Middle frontal gyrus (tissue), 1 donor: ENCODE measurements around the gene WDCP.

Experiments used
- DNase-seq: peaks from one replicate; pipeline ENCODE4 v3.0.0-alpha.2; 2015; ENCODE audit warnings: low spot score; ENCODE audit errors: extremely low spot score

Gene WDCP

DNA sequence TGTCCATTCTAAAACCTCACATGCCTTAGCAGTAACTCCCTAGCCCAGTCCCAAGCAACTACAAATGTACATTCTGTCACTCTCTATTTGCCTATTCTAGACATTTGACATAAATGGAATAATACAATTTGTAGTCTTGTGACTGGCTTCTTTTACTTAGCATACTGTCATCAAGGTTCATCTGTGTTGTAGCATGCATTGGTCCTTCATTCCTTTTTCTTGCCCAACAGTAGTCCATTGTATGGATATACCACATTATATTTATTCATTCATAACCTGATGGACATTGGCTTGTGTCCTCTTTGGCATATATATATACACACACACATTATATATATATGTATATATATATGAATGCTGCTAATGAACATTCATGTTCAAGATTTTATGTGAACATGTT lies 39.5 kb downstream of the WDCP start:
- no peak for DNase-seq

DNA sequence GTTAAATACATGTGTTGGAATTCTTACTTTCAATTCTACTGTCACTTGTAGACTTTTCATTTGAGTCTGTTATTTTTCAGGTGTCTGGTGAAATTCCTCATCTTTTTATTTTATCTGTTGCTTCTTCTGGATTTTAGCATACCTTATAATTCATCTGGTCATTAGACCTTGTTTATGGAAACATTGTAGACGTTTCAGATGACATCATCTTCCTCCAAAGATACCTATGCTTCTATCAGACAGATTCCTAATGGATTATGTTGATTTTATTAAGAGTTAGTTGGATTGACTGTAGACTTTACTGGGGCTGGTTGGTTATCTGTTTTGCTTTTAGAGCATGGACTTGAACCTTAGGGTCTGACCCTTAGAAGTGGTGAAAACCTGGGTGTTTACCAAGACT lies 52.6 kb downstream of the WDCP start:
- DNase-seq: no peak

DNA sequence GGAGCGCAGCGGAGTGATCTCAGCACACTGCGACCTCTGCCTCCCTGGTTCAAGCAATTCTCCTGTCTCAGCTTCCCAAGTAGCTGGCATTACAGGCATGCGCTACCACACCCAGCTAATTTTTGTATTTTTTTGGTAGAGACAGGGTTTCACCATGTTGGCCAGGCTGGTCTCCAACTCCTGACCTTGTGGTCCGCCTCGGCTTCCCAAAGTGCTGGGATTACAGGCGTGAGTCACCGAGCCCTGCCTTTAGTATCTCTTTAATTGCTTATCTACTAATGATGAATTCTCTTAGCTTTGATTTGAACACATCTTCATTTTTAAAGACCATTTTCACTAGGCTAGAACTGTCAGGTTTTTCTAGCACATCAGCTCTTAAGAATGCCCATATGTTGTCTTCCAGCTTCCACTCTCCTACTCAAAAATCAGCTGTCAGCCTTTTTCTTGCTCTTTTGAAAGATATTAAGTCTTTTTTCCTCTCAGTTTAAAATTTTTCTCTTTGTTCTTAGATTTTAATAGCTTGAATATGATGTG lies 53.4 kb downstream of the WDCP start:
- DNase-seq: no peak

DNA sequence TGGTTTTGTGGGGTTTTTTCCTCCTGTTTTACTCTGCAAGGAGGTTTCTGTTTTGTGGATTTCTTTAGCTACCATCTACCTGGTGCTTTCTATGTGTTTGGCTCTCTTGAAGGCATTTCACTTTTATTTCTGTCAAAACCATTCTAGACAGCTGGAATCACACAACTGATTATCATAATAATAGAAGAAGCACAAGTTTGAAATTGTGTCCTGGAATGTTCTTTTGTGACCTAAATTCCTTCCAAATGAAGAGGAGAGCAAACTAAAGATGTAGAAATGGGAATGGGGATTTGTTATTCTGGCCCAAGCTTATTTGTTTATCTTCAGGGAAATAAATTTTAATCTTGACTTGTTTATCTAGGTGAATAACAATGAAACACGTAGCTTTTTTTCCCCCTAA lies 54.3 kb downstream of the WDCP start:
- DNase-seq: no peak

DNA sequence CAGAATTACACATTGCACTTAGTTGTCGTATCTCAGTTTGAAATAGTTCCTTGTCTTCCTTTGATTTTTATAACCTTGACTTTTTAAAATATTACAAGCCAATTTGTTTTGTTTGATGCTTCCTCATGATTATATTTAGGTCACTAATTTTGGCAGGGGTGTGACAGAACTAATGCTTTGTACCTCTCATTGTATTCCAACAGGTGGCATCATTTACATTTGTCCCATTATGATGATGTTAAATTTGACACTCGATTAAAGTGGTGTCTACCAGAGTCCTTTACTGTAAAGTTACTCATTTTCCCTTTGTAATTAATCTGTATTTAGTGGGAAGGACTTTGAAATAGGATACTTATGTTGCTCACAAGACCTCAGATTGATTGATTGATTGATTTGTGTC lies 58.8 kb downstream of the WDCP start:
- no peak for DNase-seq
